SU-DHL-6 (cell line): ENCODE data around the gene SUCO.

Source experiments
- CTCF ChIP-seq: fragments of 200-600 bp; sonication (generic); IDR thresholded peaks from one replicate; pipeline ENCODE4 v1.5.1; 2017; ENCODE audit warnings: antibody characterized with exemption, mild to moderate bottlenecking, low read length, moderate library complexity; ENCODE audit not compliant: insufficient read depth, poor library complexity, severe bottlenecking
- EZH2phosphoT487 ChIP-seq: fragments of 200-600 bp; sonication (generic), shearing (Covaris generic); conservative IDR thresholded peaks from 2 replicates; pipeline ENCODE4 v1.6.1; 2018; ENCODE audit warnings: mild to moderate bottlenecking, antibody characterized with exemption, low read length, moderate library complexity, mixed read lengths

GRCh38 chr1:172601046-172601630 is 68.2 kb downstream of the SUCO start:
- no peak for TF ChIP-seq CTCF
- TF ChIP-seq EZH2phosphoT487, result no peak
